Measurements from ENCODE around the gene CTNNBIP1.

Gene CTNNBIP1

GRCh38 chr1:9842073-9842711 lies 67.9 kb downstream of the CTNNBIP1 start:
- Histone ChIP-seq H3K4me1 (ENCODE audit: control insufficient read depth, insufficient read depth, low read length) (peaks cover 6% of the 10 kb centered on the region; the same call in 1 of the 2 replicates), H3K4me3 (ENCODE audit: low read depth, low read length) (no peak overlapping the region), H3K27ac (ENCODE audit: extremely low read depth, low read depth, low read length) (no peak overlapping the region), H3K36me3 (ENCODE audit: control insufficient read depth in 2 of 2, insufficient read depth in 1 of 2, low read length in 2 of 2) (no peaks in the 10 kb centered on the region), H3K9me3 (ENCODE audit: control insufficient read depth, insufficient read depth, low read depth, low read length) (no peaks in the 10 kb centered on the region)
- ChIA-PET POLR2A (interaction anchor here (0.5 kb wide), 1 partner anchor 267 kb away, joined by 4 read pairs; no protein-coding TSS in a partner anchor), CTCF (interaction anchor here (0.7 to 1.7 kb wide), 4 partner anchors 9 to 76 kb away, joined by 3 to 9 read pairs (median 4); no protein-coding TSS in a partner anchor)
- no peak for TF ChIP-seq TSHZ1 (tag by site-specific recombination; IDR thresholded peaks at IDR 0.05; ENCODE audit: borderline replicate concordance)
- no peak for TF ChIP-seq TCF7L2 (IDR thresholded peaks at IDR 0.05; ENCODE audit: borderline replicate concordance, low read depth, low read length)
- no peak for TF ChIP-seq ZFHX2 (tag by site-specific recombination; conservative IDR thresholded peaks at IDR 0.05)
- TF ChIP-seq ZBTB17 (tag by site-specific recombination; IDR thresholded peaks at IDR 0.05) = no peak
- peak; percentile 26; the same call in 1 of the 2 replicates for TF ChIP-seq ZIC2 (tag by site-specific recombination; IDR thresholded peaks at IDR 0.05)
- TF ChIP-seq ZNF174 (tag by site-specific recombination; IDR thresholded peaks at IDR 0.05) = no peak
- no peak for TF ChIP-seq ZNF292 (tag by site-specific recombination; IDR thresholded peaks at IDR 0.05; ENCODE audit: borderline replicate concordance, low read depth)
- peak; percentile 72 for TF ChIP-seq GLIS1 (tag by site-specific recombination; IDR thresholded peaks at IDR 0.05)
- TF ChIP-seq, protein P1, sequence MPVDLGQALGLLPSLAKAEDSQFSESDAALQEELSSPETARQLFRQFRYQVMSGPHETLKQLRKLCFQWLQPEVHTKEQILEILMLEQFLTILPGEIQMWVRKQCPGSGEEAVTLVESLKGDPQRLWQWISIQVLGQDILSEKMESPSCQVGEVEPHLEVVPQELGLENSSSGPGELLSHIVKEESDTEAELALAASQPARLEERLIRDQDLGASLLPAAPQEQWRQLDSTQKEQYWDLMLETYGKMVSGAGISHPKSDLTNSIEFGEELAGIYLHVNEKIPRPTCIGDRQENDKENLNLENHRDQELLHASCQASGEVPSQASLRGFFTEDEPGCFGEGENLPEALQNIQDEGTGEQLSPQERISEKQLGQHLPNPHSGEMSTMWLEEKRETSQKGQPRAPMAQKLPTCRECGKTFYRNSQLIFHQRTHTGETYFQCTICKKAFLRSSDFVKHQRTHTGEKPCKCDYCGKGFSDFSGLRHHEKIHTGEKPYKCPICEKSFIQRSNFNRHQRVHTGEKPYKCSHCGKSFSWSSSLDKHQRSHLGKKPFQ (tag by site-specific recombination; IDR thresholded peaks at IDR 0.05) = no peak
- peak; percentile 91 for TF ChIP-seq ZNF341 (tag by site-specific recombination; IDR thresholded peaks at IDR 0.05; ENCODE audit: low read depth)
- no peak for TF ChIP-seq ZNF169 (tag by site-specific recombination; IDR thresholded peaks at IDR 0.05)
- TF ChIP-seq KLF1 (tag by site-specific recombination; IDR thresholded peaks at IDR 0.05) = 0 out of 2 replicates have a peak, but pooled peaks have one; percentile 14
- TF ChIP-seq ZSCAN23 (tag by site-specific recombination; IDR thresholded peaks at IDR 0.05) = no peak
- no peak for TF ChIP-seq ZNF549 (tag by site-specific recombination; IDR thresholded peaks at IDR 0.05)
- no peak for TF ChIP-seq OVOL3 (tag by site-specific recombination; IDR thresholded peaks at IDR 0.05)
- TF ChIP-seq ATF2 (tag by site-specific recombination; IDR thresholded peaks at IDR 0.05; ENCODE audit: low read depth) = no peak
- TF ChIP-seq ZNF596 (tag by site-specific recombination; IDR thresholded peaks at IDR 0.05) = no peak
- no peak for TF ChIP-seq AEBP2 (tag by site-specific recombination; IDR thresholded peaks at IDR 0.05; ENCODE audit: borderline replicate concordance)

Data from HEK293 (cell line).